PC-3 (cell line): ENCODE measurements around the gene NEDD4L. TPM values are rescaled to one million over a fixed set of nuclear protein-coding genes. Genes with fewer than 3 reads are reported as not detected.

ENCODE experiments used
- ATAC-seq: fragments of 200-7000 bp; cut with Tn5 transposase; 2 replicates; pipeline ENCODE4 v1.9.1; 2020; ENCODE audit warnings: mild to moderate bottlenecking, moderate library complexity
- BruUV-seq: library from RNA; stranded (reverse); fragments of 400-500 nt; replicated peaks from 2 replicates; lab custom pipeline; 2021; lab: Mats Ljungman, UMichigan
- CTCF ChIA-PET: fragments of 300-600 bp; sonication (Branson Sonifier 250); formaldehyde crosslinking; loops from one replicate; lab custom pipeline; 2022; ENCODE audit warnings: antibody characterized with exemption; lab: Charles Lee
- POLR2A ChIA-PET: fragments of 300-600 bp; sonication (Branson Sonifier 250); formaldehyde crosslinking; loops from one replicate; lab custom pipeline; 2022; ENCODE audit warnings: antibody characterized with exemption; ENCODE audit not compliant: unreplicated experiment; lab: Charles Lee
- DNase-seq: peaks from one replicate; pipeline ENCODE4 v3.0.0-alpha.2; 2015
- H2AFZ ChIP-seq: fragments of 300-600 bp; sonication (generic); 2 replicates; pipeline ENCODE4 v1.6.0; 2016; ENCODE audit warnings: antibody characterized with exemption, low read length
- H3F3A ChIP-seq: fragments of 300-600 bp; sonication (generic); one replicate; pipeline ENCODE4 v1.6.0; 2017; ENCODE audit warnings: antibody characterized with exemption, low read length, control low read depth, mild to moderate bottlenecking; ENCODE audit not compliant: unreplicated experiment
- H3K27ac ChIP-seq: fragments of 300-600 bp; sonication (generic); 2 replicates; pipeline ENCODE4 v1.5.1; 2016; ENCODE audit warnings: mild to moderate bottlenecking, low read length
- H3K27me3 ChIP-seq: fragments of 300-600 bp; sonication (generic); 2 replicates; pipeline ENCODE4 v1.6.1; 2016; ENCODE audit warnings: low read length, mixed read lengths
- H3K36me3 ChIP-seq: fragments of 300-600 bp; sonication (generic); 2 replicates; pipeline ENCODE4 v1.6.1; 2016; ENCODE audit warnings: low read depth, mixed run types, low read length, mixed read lengths
- H3K4me1 ChIP-seq: fragments of 300-600 bp; sonication (generic); 2 replicates; pipeline ENCODE4 v1.5.1; 2016; ENCODE audit warnings: low read length; ENCODE audit not compliant: insufficient read depth
- H3K4me2 ChIP-seq: fragments of 300-600 bp; sonication (generic); 2 replicates; pipeline ENCODE4 v1.6.0; 2016; ENCODE audit warnings: low read length
- H3K4me3 ChIP-seq: fragments of 300-600 bp; sonication (generic); 2 replicates; pipeline ENCODE4 v1.5.1; 2016; ENCODE audit warnings: mild to moderate bottlenecking, low read length, mixed read lengths
- H3K79me2 ChIP-seq: fragments of 300-600 bp; sonication (generic); 2 replicates; pipeline ENCODE4 v1.6.1; 2017; ENCODE audit warnings: low read length, mixed read lengths
- H3K9ac ChIP-seq: fragments of 300-600 bp; sonication (generic); 2 replicates; pipeline ENCODE4 v1.6.0; 2016; ENCODE audit warnings: mild to moderate bottlenecking, low read length
- H3K9me2 ChIP-seq: fragments of 300-600 bp; sonication (generic); replicated peaks from 2 replicates; pipeline ENCODE4 v1.6.1; 2016; ENCODE audit warnings: mixed run types, low read length, mixed read lengths
- H3K9me3 ChIP-seq: fragments of 300-600 bp; sonication (generic); 2 replicates; pipeline ENCODE4 v1.6.1; 2016; ENCODE audit warnings: low read length, mixed read lengths
- H4K20me1 ChIP-seq: fragments of 300-600 bp; sonication (generic); 2 replicates; pipeline ENCODE4 v1.6.1; 2016; ENCODE audit warnings: low read length, mixed read lengths
- CTCF ChIP-seq: fragments of 300-600 bp; sonication (generic); conservative IDR thresholded peaks from 2 replicates; pipeline ENCODE4 v1.5.1; 2017; ENCODE audit warnings: antibody characterized with exemption, low read depth, mild to moderate bottlenecking, low read length
- EZH2 ChIP-seq: fragments of 300-600 bp; sonication (generic); IDR thresholded peaks from one replicate; pipeline ENCODE4 v1.6.1; 2017; ENCODE audit warnings: antibody characterized with exemption, mild to moderate bottlenecking, low read length; ENCODE audit not compliant: unreplicated experiment
- EZH2phosphoT487 ChIP-seq: fragments of 300-600 bp; sonication (generic); IDR thresholded peaks from 2 replicates; pipeline ENCODE4 v1.6.1; 2018; ENCODE audit warnings: mild to moderate bottlenecking, antibody characterized with exemption, low read length, borderline replicate concordance
- intact Hi-C: fragments of 100-400 bp; cut with micrococcal nuclease; formaldehyde crosslinking; loops from 2 replicates; pipeline ENCODE4 v1.9.0; 2023
- total RNA-seq: library from RNA; depleted of rRNA; stranded (reverse); fragments of >200 nt; gene quantifications from 2 replicates; pipeline ENCODE4 v1.2.3, GENCODE V29; 2014

The NEDD4L gene
- total RNA-seq, 1 experiment from 2014 or later, result 105 TPM

GRCh38 chr18:58290116-58290695 is 246.2 kb downstream of the NEDD4L start:
- Histone ChIP-seq H4K20me1 (no peaks in the 10 kb centered on the region), H3K36me3 (no peaks in the 10 kb centered on the region; the same call in 1 of the 2 replicates), H3K9ac (no peak overlapping the region), H3K79me2 (peaks cover 88% of the 10 kb centered on the region), H2AFZ (no peak overlapping the region), H3F3A (no peaks in the 10 kb centered on the region), H3K27me3 (no peaks in the 10 kb centered on the region), H3K4me1 (peaks cover 49% of the 10 kb centered on the region), H3K4me2 (peak overlapping the region; percentile 50), H3K9me3 (no peaks in the 10 kb centered on the region), H3K27ac (peak overlapping the region; percentile 36), H3K9me2 (no peaks in the 10 kb centered on the region), H3K4me3 (no peak overlapping the region)
- intact Hi-C loops, result no loop called here
- TF ChIP-seq EZH2 (no peak), CTCF (no peak), EZH2phosphoT487 (no peak)
- CTCF ChIA-PET, result no interaction called here
- BruUV-seq, result no TSS peak
- POLR2A ChIA-PET, result interaction anchor here (0.7 kb wide), 1 partner anchor 1392 kb away, joined by 6 read pairs; no protein-coding TSS in a partner anchor
- ATAC-seq (peak; percentile 52), DNase-seq (peak; percentile 68)

GRCh38 chr18:58291131-58291530 is 247.1 kb downstream of the NEDD4L start:
- H3K9me3 ChIP-seq, result no peaks in the 10 kb centered on the region
- H3K4me2 ChIP-seq, result no peak overlapping the region
- H3K36me3 ChIP-seq, result no peaks in the 10 kb centered on the region; the same call in 1 of the 2 replicates
- no TSS peak for BruUV-seq
- H3K27me3 ChIP-seq, result no peaks in the 10 kb centered on the region
- no peaks in the 10 kb centered on the region for H4K20me1 ChIP-seq
- H3K4me3 ChIP-seq, result no peak overlapping the region
- H3K9me2 ChIP-seq, result no peaks in the 10 kb centered on the region
- no peak for DNase-seq
- no peak overlapping the region for H3K9ac ChIP-seq
- POLR2A ChIA-PET, result no interaction called here
- ATAC-seq, result no peak
- H3F3A ChIP-seq, result no peaks in the 10 kb centered on the region
- no peak for TF ChIP-seq CTCF
- CTCF ChIA-PET, result no interaction called here
- intact Hi-C loops, result no loop called here
- no peak overlapping the region for H2AFZ ChIP-seq
- H3K79me2 ChIP-seq, result peaks cover 82% of the 10 kb centered on the region
- no peak overlapping the region for H3K27ac ChIP-seq
- H3K4me1 ChIP-seq, result peaks cover 44% of the 10 kb centered on the region

GRCh38 chr18:58292638-58293037 is 248.6 kb downstream of the NEDD4L start:
- Histone ChIP-seq H3K9ac (no peak overlapping the region), H3K4me2 (no peak overlapping the region), H3K9me2 (no peaks in the 10 kb centered on the region), H4K20me1 (peaks cover 3% of the 10 kb centered on the region; the same call in 1 of the 2 replicates), H3K79me2 (peaks cover 69% of the 10 kb centered on the region), H3K4me1 (peaks cover 32% of the 10 kb centered on the region), H3K36me3 (no peaks in the 10 kb centered on the region; the same call in 1 of the 2 replicates), H3K4me3 (no peak overlapping the region), H3K27me3 (no peaks in the 10 kb centered on the region), H3K27ac (no peak overlapping the region), H3F3A (no peaks in the 10 kb centered on the region), H2AFZ (no peak overlapping the region), H3K9me3 (no peaks in the 10 kb centered on the region)
- CTCF ChIA-PET, result no interaction called here
- TF ChIP-seq EZH2 (no peak), CTCF (no peak), EZH2phosphoT487 (no peak)
- no peak for DNase-seq
- no peak for ATAC-seq
- BruUV-seq, result no TSS peak
- POLR2A ChIA-PET, result no interaction called here
- intact Hi-C loops, result no loop called here
